WI38 (cell line): Measurements from ENCODE around the gene KIAA1217.

Experiments
- H3K4me3 ChIP-seq: 2 replicates; pipeline ENCODE4 v1.5.1; 2011; ENCODE audit warnings: low read depth, mild to moderate bottlenecking, control low read depth, low read length
- TF ChIP-seq, protein P1 (sequence below): IDR thresholded peaks from 2 replicates; pipeline ENCODE4 v1.5.1; 2012; ENCODE audit warnings: low read depth, mild to moderate bottlenecking, control low read depth, low read length

KIAA1217 gene

DNA sequence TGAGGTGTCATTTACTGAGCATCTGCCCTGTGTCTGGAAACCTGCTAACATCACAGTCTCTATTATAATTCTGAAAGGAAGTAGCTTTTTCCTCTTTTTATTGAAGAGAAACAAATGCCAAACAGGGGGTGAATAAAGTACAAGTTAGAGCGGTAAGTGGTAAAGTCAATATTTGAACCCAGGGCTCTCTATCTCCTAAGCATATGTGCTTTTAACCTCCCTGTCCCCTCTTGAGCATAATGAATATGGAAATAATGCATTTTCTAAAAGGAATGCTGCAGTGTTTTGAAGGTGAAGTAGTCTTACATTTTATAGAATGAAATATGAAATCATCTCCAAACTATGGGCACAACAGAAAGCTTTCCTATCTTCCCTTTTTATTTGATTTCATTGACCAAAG is 196.7 kb downstream of the KIAA1217 start:
- no peak overlapping the region for H3K4me3 ChIP-seq
- TF ChIP-seq, protein P1, sequence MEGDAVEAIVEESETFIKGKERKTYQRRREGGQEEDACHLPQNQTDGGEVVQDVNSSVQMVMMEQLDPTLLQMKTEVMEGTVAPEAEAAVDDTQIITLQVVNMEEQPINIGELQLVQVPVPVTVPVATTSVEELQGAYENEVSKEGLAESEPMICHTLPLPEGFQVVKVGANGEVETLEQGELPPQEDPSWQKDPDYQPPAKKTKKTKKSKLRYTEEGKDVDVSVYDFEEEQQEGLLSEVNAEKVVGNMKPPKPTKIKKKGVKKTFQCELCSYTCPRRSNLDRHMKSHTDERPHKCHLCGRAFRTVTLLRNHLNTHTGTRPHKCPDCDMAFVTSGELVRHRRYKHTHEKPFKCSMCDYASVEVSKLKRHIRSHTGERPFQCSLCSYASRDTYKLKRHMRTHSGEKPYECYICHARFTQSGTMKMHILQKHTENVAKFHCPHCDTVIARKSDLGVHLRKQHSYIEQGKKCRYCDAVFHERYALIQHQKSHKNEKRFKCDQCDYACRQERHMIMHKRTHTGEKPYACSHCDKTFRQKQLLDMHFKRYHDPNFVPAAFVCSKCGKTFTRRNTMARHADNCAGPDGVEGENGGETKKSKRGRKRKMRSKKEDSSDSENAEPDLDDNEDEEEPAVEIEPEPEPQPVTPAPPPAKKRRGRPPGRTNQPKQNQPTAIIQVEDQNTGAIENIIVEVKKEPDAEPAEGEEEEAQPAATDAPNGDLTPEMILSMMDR = no peak

DNA sequence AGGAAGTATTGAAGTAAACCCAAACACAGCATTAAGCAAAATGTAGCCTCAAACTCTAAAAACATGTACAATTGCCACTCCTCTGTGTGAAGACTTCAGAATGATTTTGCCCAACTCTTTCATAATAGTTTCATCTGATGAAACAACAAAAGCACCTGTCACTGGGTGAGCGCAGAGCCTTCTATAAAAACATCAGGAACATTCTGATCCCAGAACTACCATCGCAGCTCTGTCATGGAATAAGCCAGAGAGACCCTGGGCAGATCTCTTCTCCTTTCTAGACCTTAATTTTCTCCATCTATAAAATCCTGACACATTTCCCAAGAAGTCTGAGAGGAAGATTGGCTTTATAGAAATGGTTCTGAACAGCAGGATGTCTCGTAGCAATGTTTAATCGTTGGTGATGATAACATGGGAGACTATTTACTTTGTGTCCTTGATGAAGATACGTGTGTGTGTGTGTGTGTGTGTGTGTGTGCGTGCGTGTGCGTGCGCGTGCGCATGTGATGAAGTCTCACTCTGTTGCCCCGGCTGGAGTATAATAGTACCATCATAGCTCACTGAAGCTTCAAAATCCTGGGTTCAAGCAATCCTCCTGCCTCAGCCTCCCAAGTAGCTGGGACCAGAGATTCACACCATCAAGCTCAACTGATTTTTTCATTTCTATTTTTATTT is 198.0 kb downstream of the KIAA1217 start:
- TF ChIP-seq, protein P1 = no peak
- no peak overlapping the region for H3K4me3 ChIP-seq

DNA sequence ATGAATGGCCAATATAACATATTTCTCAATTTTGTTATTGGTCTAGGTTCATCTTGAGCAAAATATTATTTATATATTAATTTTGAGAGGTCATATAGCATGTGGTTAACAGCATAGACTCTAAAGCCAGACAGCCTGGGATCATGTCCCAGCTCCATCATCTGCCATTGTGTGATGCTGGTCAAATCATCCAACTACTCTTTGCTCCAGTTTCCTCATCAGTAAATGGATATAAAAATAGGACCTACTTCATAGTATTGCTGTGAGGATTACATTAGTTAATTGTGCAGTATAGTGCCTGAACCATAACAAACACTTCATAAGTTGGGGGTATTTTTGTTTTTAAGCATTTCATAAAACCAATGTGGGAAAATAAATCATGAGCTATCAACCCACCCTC is 199.0 kb downstream of the KIAA1217 start:
- no peak overlapping the region for H3K4me3 ChIP-seq
- TF ChIP-seq, protein P1 = no peak

DNA sequence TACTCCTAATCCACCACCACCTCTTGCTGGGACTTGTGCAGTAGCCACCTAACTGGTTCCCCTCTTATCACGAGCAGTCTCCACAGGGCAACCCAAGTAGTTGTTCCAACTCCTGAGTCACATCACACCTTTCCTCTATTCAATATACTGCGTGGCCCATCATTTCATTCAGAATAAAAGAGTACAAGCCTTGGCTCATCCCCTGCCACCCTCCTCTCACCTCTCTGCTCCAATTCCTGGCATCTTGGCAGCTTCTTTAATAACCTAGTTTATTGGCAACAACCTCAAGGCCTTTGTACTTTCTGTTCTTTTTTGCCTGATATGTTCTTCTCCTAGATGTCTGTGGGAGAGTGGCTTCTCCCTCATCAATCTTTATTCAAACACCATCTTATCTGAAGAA is 199.4 kb downstream of the KIAA1217 start:
- TF ChIP-seq, protein P1 = no peak
- H3K4me3 ChIP-seq = no peak overlapping the region

DNA sequence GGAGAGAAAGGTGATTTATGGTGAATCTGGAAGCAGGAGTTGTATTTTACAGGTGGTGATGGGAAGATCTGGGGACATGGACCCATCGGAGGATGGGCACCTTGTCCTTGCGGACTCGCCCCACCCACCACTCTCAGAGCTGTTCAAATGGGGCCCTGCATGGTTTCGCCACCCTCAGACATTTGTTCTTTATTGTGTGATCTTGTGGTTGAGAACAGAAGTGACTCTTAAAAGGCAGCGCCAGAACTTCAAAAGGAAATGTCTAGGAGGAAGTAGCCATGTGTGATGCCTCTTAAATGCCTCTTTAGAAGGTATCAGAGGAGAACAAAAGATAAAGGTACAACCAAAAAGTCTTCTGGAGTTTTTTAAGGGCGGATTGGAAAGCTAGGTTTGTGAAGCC is 205.7 kb downstream of the KIAA1217 start:
- TF ChIP-seq, protein P1 = no peak

DNA sequence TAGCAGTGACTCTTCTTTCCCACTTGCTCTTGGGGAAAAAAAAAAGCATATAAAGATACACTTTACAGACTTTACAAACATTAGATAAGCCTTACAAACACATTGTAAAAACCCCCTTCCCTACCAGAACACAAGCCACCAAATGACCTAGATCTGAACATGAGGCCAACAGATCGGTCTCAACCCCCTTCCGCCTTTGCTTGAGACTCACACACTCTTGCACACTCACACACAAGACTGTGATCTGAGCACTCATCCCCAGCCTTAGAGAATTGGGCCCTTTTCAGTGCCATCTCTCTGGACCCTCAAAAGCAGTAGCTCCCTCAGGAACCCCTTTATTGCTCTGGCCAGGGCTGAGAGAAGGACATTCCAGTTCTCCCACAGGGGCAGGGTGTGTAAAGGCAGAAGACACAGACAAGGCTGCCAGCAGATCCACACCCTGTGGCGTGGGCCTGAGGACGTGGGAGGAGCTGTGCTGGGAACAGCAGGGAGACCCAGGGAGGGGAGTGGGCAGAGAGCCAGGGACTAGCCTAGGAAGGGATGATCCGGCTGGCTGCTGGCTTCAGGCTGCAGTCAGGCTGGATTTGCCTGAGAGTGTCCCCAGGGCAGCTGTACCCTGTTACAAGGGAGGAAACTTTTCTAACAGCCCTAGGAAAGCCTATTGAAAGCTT is 206.7 kb downstream of the KIAA1217 start:
- no peak overlapping the region for H3K4me3 ChIP-seq
- TF ChIP-seq, protein P1 = no peak

More for the DNA sequence above, 205.7 kb downstream of the KIAA1217 start:
- H3K4me3 ChIP-seq = no peak overlapping the region

DNA sequence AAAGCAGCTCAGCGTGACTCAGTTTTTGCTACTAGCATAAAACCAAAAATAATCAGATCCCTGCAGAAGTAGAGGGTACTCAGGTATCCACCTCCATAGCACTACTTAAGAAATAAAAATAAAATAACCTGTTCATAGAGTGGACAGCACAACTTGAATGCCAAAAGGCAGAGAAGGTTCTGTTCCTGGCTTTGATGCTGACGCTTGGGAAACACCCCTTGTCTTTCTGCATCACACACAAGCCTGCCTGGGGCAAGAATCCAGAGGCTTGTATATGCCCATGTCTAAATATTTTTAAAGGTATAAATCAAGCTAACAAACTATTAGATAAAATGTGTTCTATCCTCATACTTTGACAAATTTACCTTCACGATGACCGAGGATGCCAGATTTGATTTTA is 207.3 kb downstream of the KIAA1217 start:
- TF ChIP-seq, protein P1 = no peak
- H3K4me3 ChIP-seq = no peak overlapping the region
